AG04450 (cell line): ENCODE data around the gene TTC29. TPM values are rescaled to one million over a fixed set of nuclear protein-coding genes. Genes with fewer than 3 reads are reported as not detected.
A peak's percentile ranks its signal among the peaks of the same experiment; 100 is the strongest.

Source experiments
- CTCF ChIA-PET: fragments of 300-600, 350-600 bp; formaldehyde crosslinking; extraction: SDS; loops from one replicate; lab custom pipeline; 2022; ENCODE audit warnings: antibody characterized with exemption, inconsistent platforms; lab: Charles Lee
- POLR2A ChIA-PET: fragments of 350-600 bp; formaldehyde crosslinking; extraction: SDS; loops from one replicate; lab custom pipeline; 2021; ENCODE audit warnings: antibody characterized with exemption, inconsistent platforms; lab: Yijun Ruan, JAX
- DNase-seq: peaks from one replicate; pipeline ENCODE4 v3.0.0-alpha.2; 2011; ENCODE audit warnings: low read depth, low spot score
- H3K27ac ChIP-seq: one replicate; pipeline ENCODE4 v1.5.1; 2012; ENCODE audit warnings: low read depth, low read length, control low read depth
- H3K27me3 ChIP-seq: one replicate; pipeline ENCODE4 v1.6.0; 2012; ENCODE audit warnings: low read length; ENCODE audit not compliant: control insufficient read depth, insufficient read depth
- H3K4me3 ChIP-seq: 2 replicates; pipeline ENCODE4 v1.5.1; 2011; ENCODE audit warnings: mild to moderate bottlenecking, low read depth, low read length, control low read depth
- H3K9me3 ChIP-seq: 2 replicates; pipeline ENCODE4 v1.5.1; 2012; ENCODE audit warnings: low read length; ENCODE audit not compliant: control insufficient read depth, insufficient read depth
- CTCF ChIP-seq: IDR thresholded peaks from 2 replicates; pipeline ENCODE4 v1.5.1; 2011; ENCODE audit warnings: low read depth, low read length, control low read depth, inconsistent platforms
- polyA plus RNA-seq: library from polyadenylated mRNA; depleted of rRNA; stranded (reverse); fragments of >200 nt; gene quantifications from 2 replicates; pipeline ENCODE4 v1.2.3, GENCODE V29; 2011

The TTC29 gene
- polyA plus RNA-seq, 1 experiment = not detected

GRCh38 chr4:146930673-146931072 is 15.0 kb downstream of the TTC29 start:
- DNase-seq = no peak
- CTCF ChIA-PET = no interaction called here
- POLR2A ChIA-PET = no interaction called here
- H3K9me3 ChIP-seq = no peaks in the 10 kb centered on the region
- TF ChIP-seq CTCF = no peak
- H3K4me3 ChIP-seq = no peak overlapping the region
- H3K27me3 ChIP-seq = no peaks in the 10 kb centered on the region
- H3K27ac ChIP-seq = no peak overlapping the region

- Histone ChIP-seq H3K27ac (no peak overlapping the region), H3K27me3 (no peaks in the 10 kb centered on the region), H3K9me3 (no peaks in the 10 kb centered on the region), H3K4me3 (no peak overlapping the region)
- no peak for DNase-seq
- ChIA-PET CTCF (interaction anchor here (0.6 kb wide), 1 partner anchor 989 kb away, joined by 5 read pairs; no protein-coding TSS in a partner anchor), POLR2A (no interaction called here)
- no peak for TF ChIP-seq CTCF
Measured at GRCh38 chr4:146927695-146928094, 18.0 kb downstream of the TTC29 start.

- TF ChIP-seq CTCF = peak; percentile 74
- H3K9me3 ChIP-seq = no peaks in the 10 kb centered on the region
Measured at GRCh38 chr4:146916479-146917076, 29.1 kb downstream of the TTC29 start.

GRCh38 chr4:146915132-146915531 is 30.5 kb downstream of the TTC29 start:
- no peaks in the 10 kb centered on the region for H3K27me3 ChIP-seq
- no peak overlapping the region for H3K4me3 ChIP-seq
- CTCF ChIA-PET = interaction anchor here (1.1 to 2.5 kb wide), 5 partner anchors 572 to 980 kb away, joined by 4 to 15 read pairs (median 8); no protein-coding TSS in a partner anchor
- H3K27ac ChIP-seq = no peak overlapping the region
- no peak for TF ChIP-seq CTCF
- no peaks in the 10 kb centered on the region for H3K9me3 ChIP-seq
- POLR2A ChIA-PET = no interaction called here
- DNase-seq = no peak

More at GRCh38 chr4:146916479-146917076, 29.1 kb downstream of the TTC29 start:
- ChIA-PET POLR2A (no interaction called here), CTCF (interaction anchor here (0.6 to 2.5 kb wide), 11 partner anchors 13 to 1029 kb away, joined by 3 to 10 read pairs (median 4); no protein-coding TSS in a partner anchor)
- Histone ChIP-seq H3K27ac (no peak overlapping the region), H3K27me3 (no peaks in the 10 kb centered on the region), H3K4me3 (no peak overlapping the region)
- DNase-seq = peak; percentile 11

GRCh38 chr4:146900295-146900694 is 45.4 kb downstream of the TTC29 start:
- Histone ChIP-seq H3K9me3 (no peaks in the 10 kb centered on the region), H3K27me3 (no peaks in the 10 kb centered on the region), H3K4me3 (no peak overlapping the region), H3K27ac (no peak overlapping the region)
- DNase-seq = no peak
- TF ChIP-seq CTCF = no peak
- POLR2A ChIA-PET = no interaction called here
- CTCF ChIA-PET = no interaction called here
